ENCODE data around the gene SLC41A3. TPM values are rescaled to one million over a fixed set of nuclear protein-coding genes. Genes with fewer than 3 reads are reported as not detected.

The SLC41A3 gene
- total RNA-seq, 3 donors from 2014 or later: 23.0 to 33.9 (median 31.2) TPM

DNA sequence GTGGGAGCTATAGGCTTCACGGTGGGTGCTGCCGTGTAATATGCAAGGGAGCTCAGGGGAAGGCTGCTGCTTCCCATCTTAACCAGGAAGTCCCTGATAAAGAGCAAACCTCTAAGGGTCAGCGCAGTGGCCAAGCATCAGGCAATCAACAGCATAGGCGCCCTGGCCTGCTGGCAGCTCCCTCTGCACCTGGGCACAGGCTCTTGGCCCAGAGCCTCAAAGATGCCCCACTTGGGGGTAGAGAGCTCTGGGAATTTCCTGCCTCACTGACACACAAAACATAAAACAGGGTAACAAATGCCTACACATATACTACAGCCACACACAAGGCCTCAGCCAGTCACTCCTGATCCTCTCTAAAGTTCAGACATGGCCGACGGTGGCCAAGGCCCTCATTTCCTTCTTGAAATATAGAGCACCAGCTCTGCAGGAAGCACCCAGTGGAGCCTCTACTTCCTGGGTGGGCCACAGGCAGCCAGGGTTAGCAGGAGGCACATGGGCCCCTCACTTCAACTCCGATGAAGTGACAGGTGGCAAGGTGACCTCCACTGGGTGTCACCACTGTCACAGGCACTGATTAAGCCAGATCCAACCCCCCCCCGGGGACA lies 20.5 kb downstream of the SLC41A3 start:
- H3K9me3 ChIP-seq: no peaks in the 10 kb centered on the region
- TF ChIP-seq, protein P1, sequence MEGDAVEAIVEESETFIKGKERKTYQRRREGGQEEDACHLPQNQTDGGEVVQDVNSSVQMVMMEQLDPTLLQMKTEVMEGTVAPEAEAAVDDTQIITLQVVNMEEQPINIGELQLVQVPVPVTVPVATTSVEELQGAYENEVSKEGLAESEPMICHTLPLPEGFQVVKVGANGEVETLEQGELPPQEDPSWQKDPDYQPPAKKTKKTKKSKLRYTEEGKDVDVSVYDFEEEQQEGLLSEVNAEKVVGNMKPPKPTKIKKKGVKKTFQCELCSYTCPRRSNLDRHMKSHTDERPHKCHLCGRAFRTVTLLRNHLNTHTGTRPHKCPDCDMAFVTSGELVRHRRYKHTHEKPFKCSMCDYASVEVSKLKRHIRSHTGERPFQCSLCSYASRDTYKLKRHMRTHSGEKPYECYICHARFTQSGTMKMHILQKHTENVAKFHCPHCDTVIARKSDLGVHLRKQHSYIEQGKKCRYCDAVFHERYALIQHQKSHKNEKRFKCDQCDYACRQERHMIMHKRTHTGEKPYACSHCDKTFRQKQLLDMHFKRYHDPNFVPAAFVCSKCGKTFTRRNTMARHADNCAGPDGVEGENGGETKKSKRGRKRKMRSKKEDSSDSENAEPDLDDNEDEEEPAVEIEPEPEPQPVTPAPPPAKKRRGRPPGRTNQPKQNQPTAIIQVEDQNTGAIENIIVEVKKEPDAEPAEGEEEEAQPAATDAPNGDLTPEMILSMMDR (IDR thresholded peaks at IDR 0.05): no peak
- ATAC-seq (no peak), DNase-seq (no peak)
- intact Hi-C loops (cut with DNase I, micrococcal nuclease): no loop called here
- H3K4me1 ChIP-seq (ENCODE audit: low read depth): no peaks in the 10 kb centered on the region
- no peaks in the 10 kb centered on the region for H3K36me3 ChIP-seq (ENCODE audit: low read depth)
- no peak overlapping the region for H3K4me3 ChIP-seq

GRCh38 chr3:126061301-126062032 lies 22.5 kb downstream of the SLC41A3 start:
- Histone ChIP-seq H3K9me3 (no peaks in the 10 kb centered on the region), H3K4me1 (ENCODE audit: low read depth) (no peaks in the 10 kb centered on the region), H3K4me3 (no peak overlapping the region), H3K36me3 (ENCODE audit: low read depth) (no peaks in the 10 kb centered on the region)
- intact Hi-C loops (cut with DNase I, micrococcal nuclease): no loop called here
- TF ChIP-seq, protein P1 (IDR thresholded peaks at IDR 0.05): no peak
- no peak for DNase-seq
- ATAC-seq: no peak

DNA sequence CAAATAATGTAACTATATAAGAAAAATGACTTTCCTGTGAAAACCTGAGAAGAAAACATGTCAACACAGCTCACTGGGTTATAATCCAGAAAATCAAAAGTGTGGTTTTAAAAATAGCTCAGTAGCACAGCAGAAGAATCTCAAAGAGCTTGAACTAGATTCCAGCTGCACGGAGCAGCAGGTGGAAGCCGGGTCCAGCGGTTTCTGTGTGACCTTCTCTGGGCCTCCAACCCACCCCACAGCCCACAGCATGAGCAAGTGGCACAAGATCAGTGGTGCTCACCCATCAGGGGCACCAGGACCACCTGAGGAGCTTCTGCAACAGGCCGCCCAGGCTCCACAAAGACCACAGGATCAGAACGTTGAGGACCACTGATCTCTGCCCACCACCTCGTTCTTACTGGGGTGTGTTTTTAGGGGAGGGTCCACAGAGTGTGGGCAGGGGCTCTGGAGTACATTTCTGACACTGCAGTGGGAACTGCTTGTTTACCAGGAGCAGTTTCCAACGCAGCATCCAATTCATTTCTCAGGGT lies 23.2 kb downstream of the SLC41A3 start:
- Histone ChIP-seq H3K9me3 (no peaks in the 10 kb centered on the region), H3K36me3 (ENCODE audit: low read depth) (no peaks in the 10 kb centered on the region), H3K4me3 (no peak overlapping the region), H3K4me1 (ENCODE audit: low read depth) (no peaks in the 10 kb centered on the region)
- no peak for DNase-seq
- TF ChIP-seq, protein P1 (IDR thresholded peaks at IDR 0.05): no peak
- ATAC-seq: no peak
- intact Hi-C loops (cut with DNase I, micrococcal nuclease): no loop called here

- Histone ChIP-seq H3K9me3 (no peaks in the 10 kb centered on the region), H3K4me1 (ENCODE audit: low read depth) (no peaks in the 10 kb centered on the region), H3K36me3 (ENCODE audit: low read depth) (no peaks in the 10 kb centered on the region), H3K4me3 (no peak overlapping the region)
- ATAC-seq (no peak), DNase-seq (no peak)
- intact Hi-C loops (cut with DNase I, micrococcal nuclease): no loop called here
- TF ChIP-seq, protein P1 (IDR thresholded peaks at IDR 0.05): no peak
Observed at GRCh38 chr3:126058666-126059065, 25.3 kb downstream of the SLC41A3 start.

DNA sequence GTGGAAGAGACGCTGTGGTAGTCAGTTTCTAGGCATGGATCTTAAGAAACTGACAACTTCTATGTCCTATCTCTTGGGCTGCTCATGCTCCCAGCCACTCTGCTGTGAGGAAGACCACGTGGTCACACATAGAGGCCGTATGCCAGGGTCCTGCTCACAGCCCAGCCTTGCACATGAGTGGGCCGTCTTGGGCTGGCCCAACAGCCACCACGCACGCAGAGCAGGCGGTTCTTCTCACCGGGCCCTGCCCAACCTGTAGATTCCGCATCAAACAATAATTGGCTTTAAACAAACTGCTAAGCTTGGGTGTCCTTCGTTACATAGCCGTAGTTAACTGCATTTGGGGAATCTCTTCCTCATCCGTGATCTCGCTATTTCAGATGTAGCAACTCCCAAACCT lies 26.0 kb downstream of the SLC41A3 start:
- TF ChIP-seq, protein P1 (IDR thresholded peaks at IDR 0.05): no peak
- intact Hi-C loops (cut with DNase I, micrococcal nuclease): no loop called here
- DNase-seq (no peak), ATAC-seq (no peak)
- Histone ChIP-seq H3K4me3 (no peak overlapping the region), H3K9me3 (no peaks in the 10 kb centered on the region), H3K36me3 (ENCODE audit: low read depth) (no peaks in the 10 kb centered on the region), H3K4me1 (ENCODE audit: low read depth) (no peaks in the 10 kb centered on the region)

Data from mucosa of descending colon (tissue), 3 donors.